Esophagus squamous epithelium (tissue), 5 donors: Measurements from ENCODE around the gene MPP3. TPM values are rescaled to one million over a fixed set of nuclear protein-coding genes. Genes with fewer than 3 reads are reported as not detected.

Experiments used
- DNase-seq: peaks from one replicate; lab custom pipeline; 2025; lab: John Stamatoyannopoulos, UW
- H3K27ac ChIP-seq, 4 donors: fragments of 200-600 bp; sonication (generic); one replicate each; pipeline ENCODE4 v1.5.1; 2016 to 2019; ENCODE audit warnings: mild to moderate bottlenecking in 1 of 4
- H3K27me3 ChIP-seq, 4 donors: fragments of 200-600 bp; sonication (generic); 1 replicate in 3 of 4; 2 replicates in 1 of 4; pipeline versions ENCODE4 v1.5.1 to v1.6.0; 2017 to 2021; ENCODE audit warnings: antibody characterized with exemption in 1 of 4
- H3K36me3 ChIP-seq, 3 donors: fragments of 200-600 bp; sonication (generic); one replicate each; pipeline ENCODE4 v1.5.1; 2016 to 2019
- H3K4me1 ChIP-seq, 3 donors: fragments of 200-600 bp; sonication (generic); one replicate each; pipeline ENCODE4 v1.5.1; 2017 to 2019
- H3K4me3 ChIP-seq, 4 donors: fragments of 200-600 bp; sonication (generic); 1 replicate in 3 of 4; 2 replicates in 1 of 4; pipeline ENCODE4 v1.5.1; 2016 to 2019; ENCODE audit warnings: mild to moderate bottlenecking in 2 of 4, moderate library complexity in 1 of 4
- H3K9me3 ChIP-seq, 3 donors: fragments of 200-600 bp; sonication (generic); one replicate each; pipeline ENCODE4 v1.5.1; 2016 to 2019
- POLR2A ChIP-seq, 4 donors: fragments of 450-650 bp; IDR thresholded peaks; one replicate each; pipeline ENCODE4 v1.6.1; 2017; ENCODE audit warnings: antibody characterized with exemption in 4 of 4, mild to moderate bottlenecking in 4 of 4, moderate library complexity in 3 of 4
- WGBS, 2 donors: methylation state at CpG; one replicate each; pipeline ENCODE4 v1.1.5; 2018; 5-methylcytosine and 5-hydroxymethylcytosine counted together
- intact Hi-C: fragments of 100-400 bp; cut with DNase I; formaldehyde crosslinking; loops from one replicate; pipeline ENCODE4 v1.15.0; 2022
- total RNA-seq, 4 donors: library from RNA; depleted of rRNA; stranded (reverse); fragments of >200 nt; gene quantifications; one replicate each; pipeline ENCODE4 v1.1.0, GENCODE V29; 2016
- TF ChIP-seq, protein P1 (sequence below), 6 experiments: fragments of 450-650 bp in 4 of 6; fragments of 200-600 bp in 2 of 6; sonication (generic) in 2 of 6; IDR thresholded peaks; one replicate each; pipeline ENCODE4 v1.5.1; 2016 to 2019; ENCODE audit warnings: antibody characterized with exemption in 6 of 6, mild to moderate bottlenecking in 4 of 6, moderate library complexity in 4 of 6
- donor health status: DM: yes; HTN: yes; CAD: no.

Gene MPP3
- total RNA-seq, 4 donors from 2014 or later: 5.9 to 15.8 (median 9.0) TPM

DNA sequence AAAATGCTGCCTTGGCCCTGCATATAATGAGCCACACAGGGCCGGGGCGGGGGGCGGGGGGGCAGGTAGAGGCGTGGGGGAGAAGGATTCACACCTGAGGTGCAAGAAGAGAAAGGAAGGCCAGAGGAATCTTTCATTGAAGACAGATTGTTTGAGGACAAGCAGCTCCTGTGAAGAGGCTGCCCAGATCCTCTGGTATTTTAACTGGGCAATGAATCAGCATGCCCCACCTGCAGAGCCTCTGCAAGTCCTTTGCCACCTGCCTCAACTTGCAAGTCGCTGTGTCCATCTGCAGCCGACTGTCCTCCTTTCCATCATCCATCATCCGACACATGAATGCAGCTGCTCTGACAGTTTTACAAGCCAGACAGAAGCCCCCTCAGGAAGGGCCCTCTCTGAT lies 73.1 kb downstream of the MPP3 start:
- H3K4me3 ChIP-seq: no peak overlapping the region
- no peak overlapping the region for H3K27ac ChIP-seq
- no peaks in the 10 kb centered on the region for H3K36me3 ChIP-seq
- no peaks in the 10 kb centered on the region for H3K9me3 ChIP-seq
- peaks cover 8 to 26% (median 13%) of the 10 kb centered on the region in 3 donors for H3K4me1 ChIP-seq
- H3K27me3 ChIP-seq: peaks cover 0 to 41% (median 6%) of the 10 kb centered on the region in 4 donors
- WGBS, 2 donors: 17 to 32% methylated on average over 3 to 5 of the region's 7 CpGs
- no peak for DNase-seq
- intact Hi-C loops: loop anchor here (2.0 kb wide), 1 partner anchor 63 kb away; no protein-coding TSS in a partner anchor
- TF ChIP-seq, protein P1, sequence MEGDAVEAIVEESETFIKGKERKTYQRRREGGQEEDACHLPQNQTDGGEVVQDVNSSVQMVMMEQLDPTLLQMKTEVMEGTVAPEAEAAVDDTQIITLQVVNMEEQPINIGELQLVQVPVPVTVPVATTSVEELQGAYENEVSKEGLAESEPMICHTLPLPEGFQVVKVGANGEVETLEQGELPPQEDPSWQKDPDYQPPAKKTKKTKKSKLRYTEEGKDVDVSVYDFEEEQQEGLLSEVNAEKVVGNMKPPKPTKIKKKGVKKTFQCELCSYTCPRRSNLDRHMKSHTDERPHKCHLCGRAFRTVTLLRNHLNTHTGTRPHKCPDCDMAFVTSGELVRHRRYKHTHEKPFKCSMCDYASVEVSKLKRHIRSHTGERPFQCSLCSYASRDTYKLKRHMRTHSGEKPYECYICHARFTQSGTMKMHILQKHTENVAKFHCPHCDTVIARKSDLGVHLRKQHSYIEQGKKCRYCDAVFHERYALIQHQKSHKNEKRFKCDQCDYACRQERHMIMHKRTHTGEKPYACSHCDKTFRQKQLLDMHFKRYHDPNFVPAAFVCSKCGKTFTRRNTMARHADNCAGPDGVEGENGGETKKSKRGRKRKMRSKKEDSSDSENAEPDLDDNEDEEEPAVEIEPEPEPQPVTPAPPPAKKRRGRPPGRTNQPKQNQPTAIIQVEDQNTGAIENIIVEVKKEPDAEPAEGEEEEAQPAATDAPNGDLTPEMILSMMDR (IDR thresholded peaks at IDR 0.05): no peak
- TF ChIP-seq POLR2A (IDR thresholded peaks at IDR 0.05): no peak

DNA sequence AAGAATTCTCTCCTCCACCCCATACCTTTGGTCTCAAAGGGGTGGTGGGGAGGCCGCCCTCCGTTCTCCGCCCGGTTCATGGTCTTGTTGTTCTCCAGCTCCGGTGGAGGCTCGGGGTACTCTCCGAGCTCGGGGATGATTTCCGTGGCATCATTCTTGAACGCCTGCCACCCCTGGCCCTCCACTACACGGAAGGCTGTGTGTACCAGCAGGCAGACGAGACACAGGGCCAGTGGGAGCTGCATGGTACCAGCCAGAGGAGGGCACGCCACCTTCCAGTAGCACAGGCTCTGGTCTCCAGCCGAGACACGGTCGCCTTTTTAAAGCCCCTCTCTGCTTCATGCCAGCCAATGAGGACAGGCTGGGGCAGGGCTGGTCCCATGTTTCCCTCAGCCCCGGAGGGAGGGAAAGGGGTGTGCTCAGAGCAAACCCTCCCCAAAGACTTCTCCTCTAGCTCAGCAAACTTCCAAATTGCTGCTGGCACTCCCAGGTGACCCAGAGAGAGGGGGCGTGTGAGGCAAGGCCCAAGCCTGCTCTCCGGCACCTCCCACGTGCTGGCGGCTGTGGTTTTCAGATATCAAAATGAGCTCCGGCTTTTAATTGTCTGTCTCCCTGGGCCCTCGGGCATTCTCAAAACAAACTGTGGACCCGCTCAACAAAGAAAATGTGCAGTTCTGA lies 74.3 kb downstream of the MPP3 start, which contains the start of gene SOST:
Gene SOST (minus strand): TSS at position 295 of the 678 bp plus-strand sequence. CDS start 50 bp downstream, at position 245.
- 44 to 70% methylated on average over 12 to 14 of the region's 24 CpGs for WGBS, 2 donors
- Histone ChIP-seq H3K4me3 (no peak within 1 kb of the TSS), H3K27ac (no peak within 1 kb of the TSS), H3K36me3 (no peaks in the 10 kb centered on the region), H3K9me3 (no peaks in the 10 kb centered on the region), H3K27me3 (peaks cover 0 to 51% (median 7%) of the 10 kb centered on the region in 4 donors), H3K4me1 (peaks cover 8 to 27% (median 13%) of the 10 kb centered on the region in 3 donors)
- intact Hi-C loops: loop anchor here (2.0 kb wide), 1 partner anchor 62 kb away; no protein-coding TSS in a partner anchor
- TF ChIP-seq, protein P1 (IDR thresholded peaks at IDR 0.05): no peak
- TF ChIP-seq POLR2A (IDR thresholded peaks at IDR 0.05): no peak
- no peak for DNase-seq

DNA sequence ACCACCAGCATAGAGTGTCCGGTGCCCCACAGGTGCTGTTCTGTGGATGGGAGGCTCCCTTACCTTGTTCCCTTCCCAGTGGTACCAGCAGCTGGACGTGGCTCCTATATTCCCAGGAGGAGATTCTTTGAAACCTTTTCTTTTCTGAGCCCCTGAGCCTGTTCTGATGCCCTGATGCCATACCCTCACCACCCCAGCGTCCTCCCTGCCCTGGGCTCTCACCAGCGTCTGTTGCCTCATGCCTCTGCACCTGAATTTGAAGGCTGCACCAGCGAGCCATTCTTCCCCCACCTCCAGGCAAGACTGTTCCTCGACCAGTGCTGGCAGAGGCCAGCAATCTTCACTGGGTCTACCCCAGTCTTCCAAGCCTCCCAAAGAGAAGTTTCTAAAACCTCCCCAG lies 74.9 kb downstream of the MPP3 start:
- H3K4me3 ChIP-seq: no peak overlapping the region
- H3K9me3 ChIP-seq: no peaks in the 10 kb centered on the region
- no peak overlapping the region for H3K27ac ChIP-seq
- 77% methylated on average over 5 to 6 of the region's 6 CpGs for WGBS, 2 donors
- no peak for DNase-seq
- no peaks in the 10 kb centered on the region for H3K36me3 ChIP-seq
- H3K27me3 ChIP-seq: peaks cover 0 to 56% (median 7%) of the 10 kb centered on the region in 4 donors
- H3K4me1 ChIP-seq: peaks cover 8 to 27% (median 13%) of the 10 kb centered on the region in 3 donors
- intact Hi-C loops: loop anchor here (2.0 kb wide), 1 partner anchor 61 kb away; no protein-coding TSS in a partner anchor
- TF ChIP-seq, protein P1 (IDR thresholded peaks at IDR 0.05): no peak
- no peak for TF ChIP-seq POLR2A (IDR thresholded peaks at IDR 0.05)

DNA sequence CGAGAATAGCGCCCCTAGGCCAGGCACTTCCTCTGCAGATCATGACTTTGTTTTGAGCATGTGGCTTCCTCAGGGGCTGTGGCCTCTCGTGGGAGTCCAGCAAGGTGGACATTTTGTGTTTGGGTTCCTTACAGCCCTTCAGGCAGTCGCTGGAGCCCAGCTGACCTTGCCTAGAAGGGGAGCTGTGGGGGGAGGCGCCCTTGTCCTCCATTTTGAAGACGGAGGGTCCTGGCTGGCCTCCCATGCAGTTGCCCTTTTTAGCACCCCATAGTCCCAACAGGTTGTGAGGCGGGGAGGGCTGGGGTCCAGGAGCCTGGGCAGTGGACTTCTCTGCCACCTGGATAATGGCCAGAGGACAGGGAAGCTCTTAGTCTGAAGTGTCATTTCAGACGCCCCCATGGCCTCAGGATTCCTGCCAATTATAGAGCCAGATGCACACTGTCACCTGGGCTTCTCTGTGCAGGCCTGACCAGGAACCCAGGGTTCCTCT lies 75.7 kb downstream of the MPP3 start:
- no peaks in the 10 kb centered on the region for H3K36me3 ChIP-seq
- no peak overlapping the region for H3K4me3 ChIP-seq
- H3K27me3 ChIP-seq: peaks cover 0 to 59% (median 7%) of the 10 kb centered on the region in 4 donors
- WGBS, 2 donors: 70 to 73% methylated on average over 2 to 3 of the region's 8 CpGs
- intact Hi-C loops: no loop called here
- no peak for DNase-seq
- no peak overlapping the region for H3K27ac ChIP-seq
- no peaks in the 10 kb centered on the region for H3K9me3 ChIP-seq
- peaks cover 8 to 27% (median 13%) of the 10 kb centered on the region in 3 donors for H3K4me1 ChIP-seq
- TF ChIP-seq, protein P1 (IDR thresholded peaks at IDR 0.05): no peak
- no peak for TF ChIP-seq POLR2A (IDR thresholded peaks at IDR 0.05)

DNA sequence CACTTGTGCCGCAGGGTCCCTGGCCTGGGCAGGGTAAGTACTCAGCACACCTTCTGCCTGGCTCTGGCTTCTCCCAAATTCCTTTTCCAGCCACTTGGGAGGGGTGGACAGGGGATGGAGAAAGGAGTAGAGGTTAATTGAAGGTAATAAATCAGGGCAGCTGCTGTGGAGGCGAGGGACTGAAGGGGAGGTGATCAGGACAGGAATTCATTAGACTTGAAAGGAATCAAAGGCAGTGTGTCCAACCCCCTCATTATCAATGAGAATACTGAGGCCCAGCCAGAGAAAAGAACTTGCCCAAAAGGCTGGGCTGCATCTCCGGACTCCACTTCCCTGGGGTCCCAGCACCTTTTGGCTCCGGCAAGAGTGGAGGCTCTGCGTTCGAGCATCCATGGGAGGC lies 76.7 kb downstream of the MPP3 start:
- TF ChIP-seq, protein P1 (IDR thresholded peaks at IDR 0.05): no peak
- TF ChIP-seq POLR2A (IDR thresholded peaks at IDR 0.05): no peak
- Histone ChIP-seq H3K36me3 (no peaks in the 10 kb centered on the region), H3K4me1 (peaks cover 8 to 27% (median 13%) of the 10 kb centered on the region in 3 donors), H3K9me3 (no peaks in the 10 kb centered on the region), H3K27me3 (peaks cover 0 to 59% (median 7%) of the 10 kb centered on the region in 4 donors), H3K27ac (no peak overlapping the region), H3K4me3 (no peak overlapping the region)
- intact Hi-C loops: no loop called here
- 84 to 85% methylated on average over 3 to 5 of the region's 6 CpGs for WGBS, 2 donors
- no peak for DNase-seq
